ENCODE results near the gene CSF1.
"Not testable (repeated sequence)": the region's sequence is repeated elsewhere in the genome, so short reads cannot be mapped to it uniquely, and the experiment has no call there.

The CSF1 gene

DNA sequence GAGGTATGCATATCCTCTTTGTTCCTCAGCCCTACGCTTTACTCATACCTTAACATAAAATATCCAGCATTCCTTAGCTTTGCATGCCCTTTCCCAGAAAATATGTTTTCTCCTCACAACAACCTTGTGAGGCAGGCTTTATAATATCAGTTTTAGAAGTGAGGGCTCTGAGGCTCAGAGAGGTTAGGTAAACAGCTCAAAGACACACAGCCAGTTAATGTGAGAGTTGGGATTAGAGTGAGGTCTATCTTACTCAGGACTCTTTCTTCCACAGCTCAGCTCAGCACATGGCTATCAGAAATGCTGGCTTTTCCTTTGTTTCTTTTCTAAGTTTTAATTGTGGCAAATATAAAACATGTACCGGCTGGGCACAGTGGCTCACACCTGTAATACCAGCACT lies 27.9 kb downstream of the CSF1 start:
- no peak for DNase-seq (ENCODE audit: low spot score)

DNA sequence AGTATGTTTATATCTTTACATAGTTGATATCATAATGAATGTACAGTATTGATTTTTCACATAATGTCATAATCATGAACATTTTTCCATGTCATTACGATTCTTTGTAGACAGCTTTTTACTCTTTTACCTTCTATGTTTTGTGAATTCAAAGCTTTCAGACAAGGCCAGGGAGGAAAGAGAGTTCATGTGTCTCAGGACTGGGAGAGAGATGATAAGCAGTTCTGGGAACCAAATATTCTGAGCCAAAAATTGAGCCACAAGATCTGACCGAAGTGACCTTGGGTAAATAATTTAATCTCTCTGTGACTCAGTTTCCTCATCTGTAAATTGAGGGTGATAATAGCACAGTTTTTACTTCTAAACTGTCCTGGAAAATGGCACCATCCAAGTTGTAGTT lies 31.8 kb downstream of the CSF1 start:
- no peak for DNase-seq (ENCODE audit: low spot score)

GRCh38 chr1:109944541-109944940 lies 33.9 kb downstream of the CSF1 start:
- DNase-seq (ENCODE audit: low spot score): no peak

- DNase-seq (ENCODE audit: low spot score): no peak
These were observed 35.9 kb downstream of the CSF1 start for GRCh38 chr1:109946511-109946910.

- no peak for DNase-seq (ENCODE audit: low spot score)
These were observed 37.1 kb downstream of the CSF1 start for GRCh38 chr1:109947582-109948284.

DNA sequence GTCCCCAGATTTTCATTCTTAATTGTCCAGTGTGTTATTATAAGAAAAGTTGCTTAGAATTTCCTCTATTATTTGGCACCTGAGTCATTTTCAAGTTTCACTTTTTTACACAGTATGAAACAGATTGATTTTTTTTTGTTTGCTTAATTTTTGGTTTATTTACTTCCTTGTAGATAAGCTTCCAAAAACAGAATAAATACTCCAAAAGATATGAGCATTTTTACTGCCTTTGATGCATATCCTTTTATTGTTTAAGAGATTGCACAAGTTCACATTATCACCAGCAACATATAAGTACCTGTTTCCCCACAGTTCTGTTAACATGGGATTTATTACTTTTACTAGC lies 37.6 kb downstream of the CSF1 start:
- no peak for DNase-seq (ENCODE audit: low spot score)

DNA sequence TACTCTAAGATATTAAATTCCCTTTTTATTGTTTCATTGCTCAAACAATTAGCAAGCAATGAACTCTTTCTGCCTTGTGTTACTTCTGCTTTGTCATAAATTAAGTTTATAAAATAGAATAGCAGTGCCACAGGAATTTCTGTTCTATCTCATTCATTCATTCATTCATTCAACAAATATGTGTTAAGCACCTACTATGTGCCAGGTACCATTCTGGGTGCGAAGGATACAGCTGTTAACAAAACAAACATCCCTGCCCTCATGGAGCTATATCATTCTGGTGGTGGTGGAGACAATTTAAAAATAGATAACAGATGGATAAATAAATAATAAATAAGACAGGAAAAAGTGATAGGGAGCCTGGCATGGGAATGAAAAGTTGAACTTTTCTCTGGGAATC lies 39.4 kb downstream of the CSF1 start:
- DNase-seq (ENCODE audit: low spot score): no peak

GRCh38 chr1:109950509-109950908 lies 39.9 kb downstream of the CSF1 start:
- no peak for DNase-seq (ENCODE audit: low spot score)

DNA sequence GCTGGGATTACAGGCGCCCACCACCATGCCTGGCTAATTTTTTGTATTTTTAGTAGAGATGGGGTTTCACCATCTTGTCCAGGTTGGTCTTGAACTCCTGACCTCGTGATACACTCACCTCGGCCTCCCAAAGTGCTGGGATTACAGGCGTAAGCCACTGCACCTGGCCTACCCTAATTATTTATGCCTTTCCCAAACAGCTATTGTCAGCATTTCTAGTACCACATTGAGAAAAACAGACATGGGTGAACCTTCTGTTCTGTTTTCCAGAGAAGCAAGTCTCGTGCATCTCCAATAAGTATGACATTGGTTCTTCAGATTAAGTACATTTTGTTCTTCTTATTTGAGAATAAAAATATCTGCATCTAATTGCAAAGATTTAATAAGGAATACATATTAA lies 40.9 kb downstream of the CSF1 start:
- not testable (repeated sequence) for DNase-seq (ENCODE audit: low spot score)

DNA sequence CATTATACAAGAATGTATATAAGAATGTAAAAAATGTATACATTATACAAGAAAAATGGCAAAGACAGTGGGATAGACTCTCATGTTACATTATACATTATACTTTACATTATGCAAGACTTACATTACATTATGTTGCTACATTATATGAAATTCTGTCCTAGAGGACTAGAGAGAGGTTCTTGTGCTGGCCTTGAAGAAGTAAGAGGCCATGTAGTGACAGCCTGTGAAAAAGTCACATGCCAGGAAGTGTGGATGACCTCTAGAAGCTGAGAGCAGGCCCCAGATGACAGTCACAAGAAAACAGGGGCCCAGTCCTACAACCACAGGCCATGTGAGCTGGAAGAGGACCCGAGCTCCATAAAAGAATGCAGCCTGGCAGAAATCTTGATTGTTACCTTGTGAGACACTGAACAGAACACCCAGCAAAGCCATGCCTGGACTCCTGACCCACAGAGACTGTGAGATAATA lies 43.4 kb downstream of the CSF1 start:
- no peak for DNase-seq (ENCODE audit: low spot score)

GRCh38 chr1:109959632-109959973 lies 49.0 kb downstream of the CSF1 start:
- no peak for DNase-seq (ENCODE audit: low spot score)

DNA sequence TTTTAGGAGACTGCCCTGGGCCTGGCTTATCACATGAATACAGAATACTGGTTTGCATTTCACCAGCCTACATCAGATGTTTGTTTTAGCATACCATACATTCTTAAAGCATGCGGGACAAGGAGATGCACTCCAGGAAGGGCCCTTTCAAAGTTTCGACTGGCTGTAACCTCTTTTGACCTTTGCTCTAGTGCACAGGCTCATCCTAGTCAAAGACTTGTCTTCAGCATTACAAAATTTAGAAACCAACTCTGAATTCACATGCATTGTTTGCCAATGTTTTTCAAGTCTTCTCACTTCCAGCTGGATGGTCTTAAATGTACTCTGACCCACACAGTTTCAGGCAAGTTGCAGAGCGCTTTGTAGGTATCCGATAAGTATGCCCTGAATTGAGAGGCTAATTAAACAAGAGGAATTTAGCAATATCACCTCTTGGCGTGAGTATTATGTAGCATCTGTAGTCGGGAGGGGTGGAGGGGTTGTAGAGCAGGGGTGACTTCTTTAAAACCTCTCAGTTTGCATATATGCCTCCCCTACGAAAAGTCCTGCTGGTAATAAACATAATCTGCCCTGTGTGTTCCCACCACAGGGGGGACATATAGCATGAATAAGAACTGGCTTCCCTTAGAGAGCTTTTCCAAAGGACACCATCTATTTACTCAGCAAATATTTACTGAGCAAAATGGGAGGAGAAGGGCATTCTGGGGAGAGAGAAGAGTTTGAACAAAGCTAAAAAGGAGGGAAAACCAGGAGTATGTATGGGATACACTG lies 49.5 kb downstream of the CSF1 start:
- peak; percentile 45 for DNase-seq (ENCODE audit: low spot score)

GRCh38 chr1:109960745-109961094 lies 50.1 kb downstream of the CSF1 start:
- no peak for DNase-seq (ENCODE audit: low spot score)

- DNase-seq (ENCODE audit: low spot score): no peak
These were observed 53.2 kb downstream of the CSF1 start for GRCh38 chr1:109963864-109964263.

DNA sequence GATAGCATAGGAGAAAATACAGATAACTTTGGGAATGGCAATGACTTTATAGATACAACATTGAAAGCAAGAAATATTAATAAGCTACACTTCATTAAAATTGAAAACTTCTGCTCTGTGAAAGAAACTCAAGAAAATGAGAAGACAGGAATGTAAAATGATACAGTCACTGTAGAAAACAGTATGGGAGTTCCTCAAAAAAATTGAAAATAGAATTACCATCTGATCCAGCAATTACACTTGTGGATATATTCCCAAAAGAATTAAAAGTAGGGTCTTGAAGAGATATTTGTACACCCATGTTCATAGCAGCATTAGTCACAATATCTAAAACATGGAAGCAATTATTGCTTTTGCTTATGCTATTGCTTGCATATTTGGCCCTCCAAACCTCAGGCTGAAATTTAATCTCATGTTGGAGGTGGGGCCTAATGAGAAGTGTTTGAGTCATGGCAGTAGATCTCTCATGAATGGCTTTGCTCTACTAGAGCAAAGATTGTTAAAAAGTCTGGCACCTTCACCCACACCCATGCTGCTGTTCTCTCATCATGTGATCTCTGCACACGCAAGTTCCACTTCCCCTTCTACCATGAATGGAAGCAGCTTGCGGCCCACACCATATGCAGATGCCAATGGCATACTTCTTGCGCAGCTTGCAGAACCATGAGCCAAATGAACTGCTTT lies 58.6 kb downstream of the CSF1 start:
- no peak for DNase-seq (ENCODE audit: low spot score)

DNA sequence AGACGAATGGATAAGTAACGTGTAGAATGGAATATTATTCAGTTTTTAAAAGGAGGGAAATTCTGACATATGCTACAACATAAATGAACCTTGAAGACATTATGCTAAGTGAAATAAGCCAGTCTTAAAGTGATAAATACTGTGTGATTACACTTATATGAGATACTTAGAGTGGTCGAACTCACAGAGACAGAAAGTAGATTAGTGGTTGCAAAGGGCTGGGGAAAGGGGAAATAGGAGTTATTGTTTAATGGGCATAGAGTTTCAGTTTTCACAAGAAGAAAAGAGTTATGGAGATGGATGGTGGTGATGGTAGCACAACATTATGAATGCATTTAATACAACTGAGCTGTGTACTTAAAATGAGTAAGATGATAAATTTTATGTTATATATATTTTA lies 59.3 kb downstream of the CSF1 start:
- no peak for DNase-seq (ENCODE audit: low spot score)

DNA sequence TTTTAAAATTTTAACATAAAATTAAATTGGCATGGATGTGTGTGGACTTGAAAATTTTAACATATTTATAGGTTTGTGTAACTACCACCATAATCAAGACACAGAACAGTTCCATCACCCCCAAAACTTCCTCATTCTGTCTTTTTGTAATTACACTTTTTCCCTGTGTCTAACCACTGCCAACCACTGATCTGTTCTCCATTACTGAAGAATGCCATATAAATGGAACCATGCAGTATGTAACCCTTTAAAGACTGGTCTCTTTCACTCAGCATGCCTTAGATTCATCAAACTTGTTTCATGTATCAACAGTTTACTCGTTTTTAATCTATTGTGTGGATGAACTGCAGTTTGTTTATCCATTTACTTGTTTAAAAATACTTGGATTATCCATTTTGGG lies 60.9 kb downstream of the CSF1 start:
- DNase-seq (ENCODE audit: low spot score): no peak

DNA sequence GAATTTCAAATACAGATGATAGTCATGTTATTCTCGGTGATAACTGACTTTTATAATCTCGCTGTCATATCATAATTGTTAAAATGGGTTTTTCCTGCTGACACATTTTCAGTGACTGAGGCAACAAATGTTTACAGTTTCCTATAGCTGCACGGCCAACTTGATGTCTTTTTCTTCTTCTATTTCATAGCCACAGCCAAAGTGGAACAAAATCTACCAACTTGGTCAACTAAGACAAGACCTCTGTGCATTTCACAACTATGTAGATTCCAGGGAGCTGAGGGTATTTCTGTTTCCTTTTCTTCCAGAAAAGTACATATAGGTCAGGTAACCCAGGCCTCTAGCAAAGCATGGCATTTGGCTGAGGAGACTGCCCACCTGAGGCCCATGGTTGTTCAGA lies 63.5 kb downstream of the CSF1 start:
- DNase-seq (ENCODE audit: low spot score): no peak

DNA sequence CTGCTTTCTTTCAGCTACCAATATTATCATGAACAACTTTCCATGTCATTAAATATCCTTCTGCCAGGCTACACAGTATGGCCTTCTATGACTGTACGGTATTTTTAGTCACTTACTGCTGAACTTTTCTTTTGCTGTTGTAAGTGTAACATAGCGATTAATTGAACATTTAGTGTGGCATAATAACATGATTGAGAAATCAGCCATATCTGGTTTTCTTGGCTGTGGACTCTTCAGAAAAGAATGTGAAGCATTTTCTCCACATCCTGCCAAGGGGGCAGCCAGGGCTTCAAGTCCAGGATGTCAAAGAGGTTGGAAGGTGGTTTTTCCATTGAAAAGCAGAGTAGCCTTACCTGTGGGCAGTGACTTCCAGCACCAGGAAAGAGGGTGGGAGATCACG lies 65.1 kb downstream of the CSF1 start:
- no peak for DNase-seq (ENCODE audit: low spot score)

DNA sequence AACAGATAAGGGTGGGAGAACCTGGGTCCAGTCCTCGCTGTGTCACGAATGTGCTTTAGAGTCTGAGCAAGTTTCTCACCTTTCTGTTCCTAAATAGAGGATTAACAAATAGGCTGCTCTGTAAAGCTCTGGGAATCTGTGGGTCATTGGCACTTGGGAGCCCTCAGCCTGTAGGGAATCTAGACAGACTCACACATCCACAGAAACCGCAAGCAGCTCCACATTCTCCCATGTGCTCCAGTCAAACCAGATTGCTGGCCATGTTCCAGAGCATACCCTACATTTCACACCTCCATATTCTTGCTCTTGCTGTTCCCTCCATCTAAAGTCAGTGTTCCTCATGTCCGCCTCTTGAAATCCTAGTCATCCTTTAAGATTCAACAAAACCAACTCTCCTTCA lies 66.1 kb downstream of the CSF1 start:
- no peak for DNase-seq (ENCODE audit: low spot score)

- no peak for DNase-seq (ENCODE audit: low spot score)
These were observed 66.6 kb downstream of the CSF1 start for GRCh38 chr1:109977225-109977624.

DNA sequence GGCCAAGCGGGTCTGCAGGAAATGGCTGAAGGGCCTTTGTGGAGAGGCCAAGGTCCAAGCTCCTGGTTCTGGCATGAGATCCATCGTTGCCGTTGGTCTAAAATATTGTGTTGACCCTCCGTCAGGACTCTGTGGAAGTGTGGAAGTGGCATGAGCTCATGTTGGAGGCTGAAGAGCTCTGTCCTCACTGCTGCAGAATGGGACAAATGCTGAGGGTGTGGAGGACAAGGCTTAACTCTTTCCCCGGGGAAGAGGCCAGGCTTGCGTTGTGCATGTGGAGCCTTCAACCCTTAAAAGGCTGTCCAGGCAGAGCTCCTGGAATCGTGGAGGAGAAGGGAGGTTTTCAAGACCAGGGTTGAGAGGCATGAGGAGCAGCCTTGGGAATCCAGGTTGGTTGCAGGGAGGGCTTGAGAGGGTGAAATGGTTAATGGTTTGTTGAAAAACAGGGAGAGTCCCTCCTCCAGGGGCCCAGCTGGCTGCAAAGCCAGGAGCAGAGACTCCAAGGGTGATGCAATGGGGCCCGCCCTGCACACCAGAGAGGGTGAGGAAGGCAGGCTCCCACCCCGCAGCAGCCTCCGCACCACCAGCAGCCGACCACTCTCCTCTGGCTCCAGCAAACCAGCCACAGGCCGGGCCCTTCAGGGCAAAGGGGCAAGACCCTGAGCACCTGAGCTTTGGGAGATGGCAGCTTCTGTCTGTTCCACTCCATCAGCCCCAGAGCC lies 67.2 kb downstream of the CSF1 start:
- DNase-seq (ENCODE audit: low spot score): no peak

All from HuH-7.5 (cell line).